ENCODE data around the gene ZSCAN30. TPM values are rescaled to one million over a fixed set of nuclear protein-coding genes. Genes with fewer than 3 reads are reported as not detected.

Gene ZSCAN30
- total and polyA plus RNA-seq, 9 of the 15 experiments (the other 6 are each of a cell fraction or from before 2014, with no cell fraction given), result 4.6 to 13.6 (median 10.8) TPM

DNA sequence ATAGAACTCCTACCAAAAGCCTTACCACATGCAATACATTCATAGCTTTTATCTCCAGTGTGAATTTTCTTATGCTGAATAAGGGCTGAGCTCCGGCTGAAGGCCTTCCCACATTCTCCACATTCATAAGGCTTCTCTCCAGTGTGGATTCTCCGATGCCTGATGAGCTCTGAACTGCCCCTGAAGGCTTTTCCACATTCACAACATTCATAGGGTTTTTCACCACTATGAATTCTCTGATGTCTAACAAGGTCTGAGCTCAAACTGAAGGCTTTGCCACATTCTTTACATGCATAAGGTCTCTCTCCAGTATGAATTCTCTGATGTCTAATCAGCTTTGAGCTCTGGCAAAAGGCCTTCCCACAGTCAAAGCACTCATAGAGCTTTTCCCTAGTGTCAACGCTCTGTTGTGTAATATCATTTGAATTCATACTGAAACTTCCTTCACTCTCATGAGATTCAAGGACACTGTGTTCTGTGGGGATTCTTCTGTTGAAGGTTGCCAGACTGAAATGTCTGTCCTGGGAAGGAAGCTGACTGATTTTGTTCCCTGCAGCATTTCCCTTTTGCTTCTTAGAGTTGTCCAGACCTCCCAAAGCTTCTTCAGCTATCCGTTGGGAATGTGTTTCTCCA lies 36.3 kb downstream of the ZSCAN30 start:
- no peak for ATAC-seq
- intact Hi-C loops (cut with micrococcal nuclease) (no loop called here), in situ Hi-C loops (cut with MboI) (no loop called here)
- H3K27ac ChIP-seq (ENCODE audit: extremely low read depth, low read depth, low read length), result no peak overlapping the region
- H3K9me1 ChIP-seq (ENCODE audit: control insufficient read depth, insufficient read depth, low read length), result no peaks in the 10 kb centered on the region
- no peak for FAIRE-seq
- H3K9ac ChIP-seq (ENCODE audit: insufficient read depth in 1 of 2, low read depth in 2 of 2, low read length in 2 of 2), result no peak overlapping the region
- H2AFZ ChIP-seq (ENCODE audit: low read depth, low read length), result no peak overlapping the region
- peaks cover 5% of the 10 kb centered on the region; the same call in 1 of the 2 replicates for H3K9me3 ChIP-seq (replicated peaks; ENCODE audit: control insufficient read depth, insufficient read depth, low read depth, low read length)
- DNase-seq (ENCODE audit: extremely low read depth in 1 of 4, low spot score in 3 of 4), result no peak
- no TSS peak for BruUV-seq (replicated peaks)
- ChIA-PET CTCF (ENCODE audit: low intra/inter-chr PET ratio) (no interaction called here), POLR2A (interaction anchor here (0.8 kb wide), 2 partner anchors 9 to 73 kb away, joined by 3 read pairs; no protein-coding TSS in a partner anchor)
- TF ChIP-seq ATF7 (IDR thresholded peaks at IDR 0.05) (no peak), ZNF274 (IDR thresholded peaks at IDR 0.05; ENCODE audit: borderline replicate concordance, low read depth, low read length) (peak; percentile 82)
- H3K79me2 ChIP-seq (ENCODE audit: control insufficient read depth, insufficient read depth, low read length), result no peaks in the 10 kb centered on the region
- H3K36me3 ChIP-seq (ENCODE audit: control insufficient read depth, insufficient read depth, low read length), result peaks cover 8% of the 10 kb centered on the region
- 36% methylated on average over 4 of the region's 4 CpGs for WGBS (ENCODE audit: insufficient coverage, low coverage, missing lambda C conversion rate)
- H3K4me1 ChIP-seq (replicated peaks in 1 of 2; ENCODE audit: control insufficient read depth in 2 of 2, insufficient read depth in 2 of 2, low read length in 2 of 2), result no peaks in the 10 kb centered on the region
- no peaks in the 10 kb centered on the region for H4K20me1 ChIP-seq (replicated peaks; ENCODE audit: control insufficient read depth, insufficient read depth, low read length)
- H3K27me3 ChIP-seq (ENCODE audit: control insufficient read depth in 2 of 2, insufficient read depth in 2 of 2, low read length in 2 of 2), result no peaks in the 10 kb centered on the region
- no peak overlapping the region for H3K4me3 ChIP-seq
- no peak overlapping the region for H3K4me2 ChIP-seq (ENCODE audit: insufficient read depth, low read length)

DNA sequence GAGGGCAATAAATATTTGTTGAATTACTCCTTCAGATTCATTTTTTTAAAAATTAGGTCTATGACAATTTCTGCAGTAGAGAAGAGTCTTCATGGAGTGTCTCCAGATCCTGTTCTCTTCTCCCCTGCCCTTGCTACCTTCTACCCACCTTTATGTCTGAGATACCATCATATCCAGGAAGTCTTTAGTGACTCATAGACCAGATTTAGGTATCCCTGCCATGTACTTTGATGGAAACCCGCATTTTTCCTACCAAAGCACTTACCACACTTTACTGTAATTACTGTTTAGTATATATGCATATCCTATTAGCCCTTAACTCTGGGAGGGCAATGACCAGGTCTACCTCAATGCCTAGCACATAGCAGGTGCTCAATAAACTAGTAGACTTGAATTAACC lies 37.6 kb downstream of the ZSCAN30 start:
- Histone ChIP-seq H3K36me3 (ENCODE audit: control insufficient read depth, insufficient read depth, low read length) (peaks cover 19% of the 10 kb centered on the region), H3K27me3 (ENCODE audit: control insufficient read depth in 2 of 2, insufficient read depth in 2 of 2, low read length in 2 of 2) (no peaks in the 10 kb centered on the region), H3K4me2 (ENCODE audit: insufficient read depth, low read length) (no peak overlapping the region), H3K79me2 (ENCODE audit: control insufficient read depth, insufficient read depth, low read length) (no peaks in the 10 kb centered on the region), H3K4me3 (no peak overlapping the region), H3K4me1 (replicated peaks in 1 of 2; ENCODE audit: control insufficient read depth in 2 of 2, insufficient read depth in 2 of 2, low read length in 2 of 2) (no peaks in the 10 kb centered on the region), H4K20me1 (replicated peaks; ENCODE audit: control insufficient read depth, insufficient read depth, low read length) (no peaks in the 10 kb centered on the region), H3K9me1 (ENCODE audit: control insufficient read depth, insufficient read depth, low read length) (no peaks in the 10 kb centered on the region), H3K9me3 (replicated peaks; ENCODE audit: control insufficient read depth, insufficient read depth, low read depth, low read length) (peaks cover 5% of the 10 kb centered on the region; the same call in 1 of the 2 replicates), H3K27ac (ENCODE audit: extremely low read depth, low read depth, low read length) (no peak overlapping the region), H3K9ac (ENCODE audit: insufficient read depth in 1 of 2, low read depth in 2 of 2, low read length in 2 of 2) (no peak overlapping the region), H2AFZ (ENCODE audit: low read depth, low read length) (no peak overlapping the region)
- intact Hi-C loops (cut with micrococcal nuclease) (no loop called here), in situ Hi-C loops (cut with MboI) (no loop called here)
- no peak for ATAC-seq
- WGBS (ENCODE audit: insufficient coverage, low coverage, missing lambda C conversion rate), result 47% methylated on average over 1 of the region's 1 CpG
- FAIRE-seq, result no peak
- ChIA-PET CTCF (ENCODE audit: low intra/inter-chr PET ratio) (interaction anchor here (0.6 kb wide), 1 partner anchor 18 kb away, joined by 4 read pairs; no protein-coding TSS in a partner anchor), POLR2A (interaction anchor here (0.8 kb wide), 1 partner anchor 11 kb away, joined by 3 read pairs; no protein-coding TSS in a partner anchor)
- BruUV-seq (replicated peaks), result no TSS peak
- no peak for DNase-seq (ENCODE audit: extremely low read depth in 1 of 4, low spot score in 3 of 4)
- TF ChIP-seq FOXK2 (conservative IDR thresholded peaks at IDR 0.05 in 1 of 2, IDR thresholded peaks at IDR 0.05 in 1 of 2; ENCODE audit: low read depth in 2 of 2) (no peak), BRD9 (IDR thresholded peaks at IDR 0.05; ENCODE audit: low read depth, partially characterized antibody) (no peak), ESRRA (IDR thresholded peaks at IDR 0.05; ENCODE audit: borderline replicate concordance, low read depth) (no peak), TAF7 (tag; IDR thresholded peaks at IDR 0.05) (no peak), GTF3C2 (IDR thresholded peaks at IDR 0.05; ENCODE audit: borderline replicate concordance, extremely low read depth, insufficient read length) (no peak), RBM22 (IDR thresholded peaks at IDR 0.05; ENCODE audit: low read depth, low read length, poor library complexity, severe bottlenecking) (no peak), POLR2B (IDR thresholded peaks at IDR 0.05; ENCODE audit: low read depth, partially characterized antibody) (no peak)
- TF ChIP-seq, protein P1, sequence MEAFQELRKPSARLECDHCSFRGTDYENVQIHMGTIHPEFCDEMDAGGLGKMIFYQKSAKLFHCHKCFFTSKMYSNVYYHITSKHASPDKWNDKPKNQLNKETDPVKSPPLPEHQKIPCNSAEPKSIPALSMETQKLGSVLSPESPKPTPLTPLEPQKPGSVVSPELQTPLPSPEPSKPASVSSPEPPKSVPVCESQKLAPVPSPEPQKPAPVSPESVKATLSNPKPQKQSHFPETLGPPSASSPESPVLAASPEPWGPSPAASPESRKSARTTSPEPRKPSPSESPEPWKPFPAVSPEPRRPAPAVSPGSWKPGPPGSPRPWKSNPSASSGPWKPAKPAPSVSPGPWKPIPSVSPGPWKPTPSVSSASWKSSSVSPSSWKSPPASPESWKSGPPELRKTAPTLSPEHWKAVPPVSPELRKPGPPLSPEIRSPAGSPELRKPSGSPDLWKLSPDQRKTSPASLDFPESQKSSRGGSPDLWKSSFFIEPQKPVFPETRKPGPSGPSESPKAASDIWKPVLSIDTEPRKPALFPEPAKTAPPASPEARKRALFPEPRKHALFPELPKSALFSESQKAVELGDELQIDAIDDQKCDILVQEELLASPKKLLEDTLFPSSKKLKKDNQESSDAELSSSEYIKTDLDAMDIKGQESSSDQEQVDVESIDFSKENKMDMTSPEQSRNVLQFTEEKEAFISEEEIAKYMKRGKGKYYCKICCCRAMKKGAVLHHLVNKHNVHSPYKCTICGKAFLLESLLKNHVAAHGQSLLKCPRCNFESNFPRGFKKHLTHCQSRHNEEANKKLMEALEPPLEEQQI (IDR thresholded peaks at IDR 0.05), result no peak

Measured in K562 (cell line).